ENCODE measurements around the gene DCTD.

DNA sequence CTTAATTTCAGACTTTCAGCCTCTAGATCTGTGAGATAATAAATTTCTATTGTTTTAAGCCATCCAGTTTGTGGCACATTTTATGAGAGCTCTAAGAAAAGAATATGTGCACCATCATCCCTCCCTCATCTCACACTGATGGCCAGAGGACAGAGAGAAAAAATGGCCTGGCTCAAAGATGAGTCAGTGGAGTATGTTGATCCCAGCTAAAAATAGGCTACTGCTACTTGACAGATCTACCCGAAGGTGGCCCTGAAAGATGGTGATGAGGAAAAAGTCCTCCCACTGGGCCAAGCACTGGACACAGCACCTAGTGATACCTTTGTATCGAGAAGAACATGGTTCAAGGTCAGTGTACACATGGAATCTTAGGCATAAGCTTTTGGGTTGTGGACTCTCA lies 38.2 kb upstream of the DCTD start:
- TF ChIP-seq CTCF (conservative IDR thresholded peaks at IDR 0.05; ENCODE audit: low read depth, low read length) (no peak), EZH2 (IDR thresholded peaks at IDR 0.05; ENCODE audit: borderline replicate concordance, low read depth, low read length, poor library complexity, severe bottlenecking) (no peak)
